Retinal pigment epithelial cell (primary cell): ENCODE results near the gene MAN1A2.
"Not testable (repeated sequence)": the region's sequence is repeated elsewhere in the genome, so short reads cannot be mapped to it uniquely, and the experiment has no call there.

Experiments
- DNase-seq: peaks from one replicate; pipeline ENCODE4 v3.0.0-alpha.2; 2010; ENCODE audit warnings: low read depth
- H3K4me3 ChIP-seq: 2 replicates; pipeline ENCODE4 v1.5.1; 2011; ENCODE audit warnings: mild to moderate bottlenecking, low read length, control low read depth, moderate library complexity
- TF ChIP-seq, protein P1 (sequence below): conservative IDR thresholded peaks from 2 replicates; pipeline ENCODE4 v1.5.1; 2011; ENCODE audit warnings: low read depth, low read length, control low read depth, inconsistent platforms

Gene MAN1A2

DNA sequence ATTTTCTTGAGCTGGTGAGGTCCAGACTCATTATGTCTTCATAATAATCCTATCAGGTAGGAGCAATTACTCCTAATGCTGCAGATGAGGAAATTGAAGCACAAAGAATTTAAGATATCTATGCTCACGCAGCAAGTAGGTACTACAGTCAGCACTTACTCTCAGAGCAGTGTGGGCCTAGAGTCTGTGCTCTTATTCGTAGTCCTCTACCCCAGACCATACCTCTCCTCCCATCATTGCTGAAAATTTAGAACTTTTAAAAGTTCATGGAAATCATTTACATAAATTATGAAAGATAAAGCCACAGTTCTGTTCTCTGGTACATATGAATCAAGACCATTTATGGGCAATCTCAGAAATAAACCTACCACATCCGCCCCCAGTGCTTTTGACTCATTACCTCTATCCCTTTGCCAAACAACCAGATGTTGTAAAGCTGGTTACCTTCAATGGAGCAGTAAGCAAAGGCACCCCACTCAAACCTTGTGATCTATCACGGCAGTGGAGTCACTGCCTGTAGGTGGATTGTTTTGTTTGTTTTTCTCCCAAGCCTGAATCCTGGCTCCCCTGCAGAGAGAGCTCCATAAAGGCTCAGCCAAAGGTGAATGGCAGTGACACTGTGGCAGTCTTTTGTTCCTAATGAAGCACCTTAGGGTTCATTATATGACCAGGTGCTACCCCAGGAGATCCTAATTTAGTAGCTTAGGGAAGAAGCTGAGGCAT lies 20.9 kb upstream of the MAN1A2 start:
- H3K4me3 ChIP-seq: no peak overlapping the region
- TF ChIP-seq, protein P1, sequence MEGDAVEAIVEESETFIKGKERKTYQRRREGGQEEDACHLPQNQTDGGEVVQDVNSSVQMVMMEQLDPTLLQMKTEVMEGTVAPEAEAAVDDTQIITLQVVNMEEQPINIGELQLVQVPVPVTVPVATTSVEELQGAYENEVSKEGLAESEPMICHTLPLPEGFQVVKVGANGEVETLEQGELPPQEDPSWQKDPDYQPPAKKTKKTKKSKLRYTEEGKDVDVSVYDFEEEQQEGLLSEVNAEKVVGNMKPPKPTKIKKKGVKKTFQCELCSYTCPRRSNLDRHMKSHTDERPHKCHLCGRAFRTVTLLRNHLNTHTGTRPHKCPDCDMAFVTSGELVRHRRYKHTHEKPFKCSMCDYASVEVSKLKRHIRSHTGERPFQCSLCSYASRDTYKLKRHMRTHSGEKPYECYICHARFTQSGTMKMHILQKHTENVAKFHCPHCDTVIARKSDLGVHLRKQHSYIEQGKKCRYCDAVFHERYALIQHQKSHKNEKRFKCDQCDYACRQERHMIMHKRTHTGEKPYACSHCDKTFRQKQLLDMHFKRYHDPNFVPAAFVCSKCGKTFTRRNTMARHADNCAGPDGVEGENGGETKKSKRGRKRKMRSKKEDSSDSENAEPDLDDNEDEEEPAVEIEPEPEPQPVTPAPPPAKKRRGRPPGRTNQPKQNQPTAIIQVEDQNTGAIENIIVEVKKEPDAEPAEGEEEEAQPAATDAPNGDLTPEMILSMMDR: no peak

DNA sequence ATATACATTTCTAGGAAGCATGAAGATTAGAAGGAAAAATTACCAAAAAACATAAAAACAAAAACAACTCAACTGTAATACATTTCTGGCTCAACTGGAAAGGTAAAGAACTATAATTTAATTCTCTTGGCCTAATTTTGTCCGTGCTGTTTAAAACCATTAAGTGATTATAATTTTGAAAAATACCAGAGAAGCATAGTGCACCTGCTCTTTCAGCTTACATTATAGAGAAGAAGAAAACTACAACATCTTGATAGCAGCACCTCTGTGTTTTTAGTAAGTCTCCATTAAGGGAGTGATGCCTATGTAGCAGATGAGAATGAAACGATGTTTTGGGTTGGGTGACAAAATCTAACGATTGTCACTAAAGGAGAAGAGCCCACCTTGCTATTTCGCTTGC lies 19.3 kb upstream of the MAN1A2 start:
- no peak overlapping the region for H3K4me3 ChIP-seq
- TF ChIP-seq, protein P1: no peak
- no peak for DNase-seq

More for the DNA sequence above, 20.9 kb upstream of the MAN1A2 start:
- DNase-seq: no peak

DNA sequence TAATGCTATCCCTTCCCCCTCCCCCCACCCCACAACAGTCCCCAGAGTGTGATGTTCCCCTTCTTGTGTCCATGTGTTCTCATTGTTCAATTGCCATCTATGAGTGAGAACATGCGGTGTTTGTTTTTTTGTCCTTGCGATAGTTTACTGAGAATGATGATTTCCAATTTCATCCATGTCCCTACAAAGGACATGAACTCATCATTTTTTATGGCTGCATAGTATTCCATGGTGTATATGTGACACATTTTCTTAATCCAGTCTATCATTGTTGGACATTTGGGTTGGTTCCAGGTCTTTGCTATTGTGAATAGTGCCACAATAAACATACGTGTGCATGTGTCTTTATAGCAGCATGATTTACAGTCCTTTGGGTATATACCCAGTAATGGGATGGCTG lies 14.6 kb upstream of the MAN1A2 start:
- H3K4me3 ChIP-seq, DNase-seq: not testable (repeated sequence)

DNA sequence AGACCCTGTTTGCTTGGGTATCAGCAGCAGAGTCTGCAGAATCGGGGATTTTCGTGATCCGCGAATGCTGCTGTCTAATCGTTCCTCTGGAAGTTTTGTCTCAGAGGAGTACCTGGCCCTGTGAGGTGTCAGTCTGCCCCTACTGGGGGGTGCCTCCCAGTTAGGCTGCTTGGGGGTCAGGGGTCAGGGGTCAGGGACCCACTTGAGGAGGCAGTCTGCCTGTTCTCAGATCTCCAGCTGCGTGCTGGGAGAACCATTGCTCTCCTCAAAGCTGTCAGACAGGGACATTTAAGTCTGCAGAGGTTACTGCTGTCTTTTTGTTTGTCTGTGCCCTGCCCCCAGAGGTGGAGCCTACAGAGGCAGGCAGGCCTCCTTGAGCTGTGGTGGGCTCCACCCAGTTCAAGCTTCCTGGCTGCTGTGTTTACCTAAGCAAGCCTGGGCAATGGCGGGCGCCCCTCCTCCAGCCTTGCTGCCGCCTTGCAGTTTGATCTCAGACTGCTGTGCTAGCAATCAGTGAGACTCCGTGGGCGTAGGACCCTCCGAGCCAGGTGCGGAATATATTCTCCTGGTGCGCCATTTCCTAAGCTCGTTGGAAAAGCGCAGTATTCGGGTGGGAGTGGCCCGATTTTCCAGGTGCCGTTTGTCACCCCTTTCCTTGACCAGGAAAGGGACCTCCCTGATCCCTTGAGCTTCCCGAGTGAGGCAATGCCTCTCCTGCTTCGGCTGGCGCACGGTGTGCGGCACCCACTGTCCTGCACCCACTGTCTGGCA lies 9.2 kb upstream of the MAN1A2 start:
- DNase-seq, H3K4me3 ChIP-seq: not testable (repeated sequence)

DNA sequence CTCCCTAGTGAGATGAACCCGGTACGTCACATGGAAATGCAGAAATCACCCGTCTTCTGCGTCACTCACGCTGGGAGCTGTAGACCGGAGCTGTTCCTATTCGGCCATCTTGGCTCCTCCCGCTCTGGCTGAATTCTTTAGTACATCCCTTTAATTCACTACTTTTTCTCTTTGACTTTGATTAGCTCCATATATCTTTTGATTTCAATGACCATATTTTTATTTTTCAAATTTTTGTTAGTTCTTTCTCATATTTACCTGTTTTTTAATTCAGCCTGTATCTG lies 8.7 kb upstream of the MAN1A2 start:
- DNase-seq, H3K4me3 ChIP-seq: not testable (repeated sequence)

DNA sequence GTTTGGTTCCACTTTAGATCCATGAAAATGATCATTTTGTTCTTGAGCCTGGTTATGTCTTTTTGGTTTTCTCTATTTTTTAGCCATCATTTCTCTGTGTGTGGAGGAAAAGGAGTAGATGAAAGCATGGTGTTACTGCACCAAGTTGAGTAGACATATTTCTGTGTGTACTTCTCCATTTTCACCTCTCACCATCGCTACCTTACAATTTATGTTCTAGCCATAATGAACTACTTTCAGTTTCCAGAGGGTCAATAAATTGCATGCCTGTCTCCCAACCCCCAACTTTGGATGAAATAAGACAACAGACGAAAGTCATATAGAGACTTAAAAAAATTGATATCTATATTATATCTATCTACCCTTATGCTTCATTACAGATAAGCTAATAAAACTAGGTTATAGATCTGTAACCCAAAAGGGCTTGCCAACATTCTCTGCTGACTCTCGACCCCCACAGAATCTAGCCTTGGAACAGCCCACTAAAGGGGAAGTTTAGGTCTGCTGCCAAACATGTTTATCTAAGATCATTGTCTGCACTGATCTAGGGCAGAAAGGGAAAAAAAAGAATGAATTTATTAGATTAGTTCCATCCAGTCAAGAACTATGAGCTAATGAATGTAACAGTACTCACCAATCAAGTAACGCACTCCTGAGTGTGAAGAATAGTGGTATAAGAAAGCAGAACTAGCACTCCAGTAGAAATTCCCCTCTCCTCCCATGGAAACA lies 7.5 kb upstream of the MAN1A2 start:
- no peak for DNase-seq
- TF ChIP-seq, protein P1: no peak
- H3K4me3 ChIP-seq: no peak overlapping the region

DNA sequence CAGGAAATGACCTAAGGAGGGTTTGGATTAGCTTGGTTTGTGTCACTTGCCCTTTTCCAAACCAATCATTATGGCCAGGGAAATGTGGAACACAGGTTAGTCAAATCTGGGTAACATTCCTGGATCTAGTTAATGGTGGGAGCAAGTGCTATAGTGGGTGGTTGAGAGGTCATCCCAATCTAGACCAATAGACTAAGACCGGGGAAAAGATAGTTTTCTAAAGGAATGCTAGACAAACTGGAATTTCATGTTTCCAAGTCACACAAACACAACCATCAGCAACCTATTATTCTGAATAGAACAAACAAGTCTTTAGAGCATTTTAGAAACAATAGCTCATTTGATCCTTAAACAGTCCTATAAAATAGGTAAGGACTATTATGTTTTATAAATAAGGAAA lies 4.3 kb upstream of the MAN1A2 start:
- H3K4me3 ChIP-seq: no peak overlapping the region
- TF ChIP-seq, protein P1: no peak
- DNase-seq: no peak

DNA sequence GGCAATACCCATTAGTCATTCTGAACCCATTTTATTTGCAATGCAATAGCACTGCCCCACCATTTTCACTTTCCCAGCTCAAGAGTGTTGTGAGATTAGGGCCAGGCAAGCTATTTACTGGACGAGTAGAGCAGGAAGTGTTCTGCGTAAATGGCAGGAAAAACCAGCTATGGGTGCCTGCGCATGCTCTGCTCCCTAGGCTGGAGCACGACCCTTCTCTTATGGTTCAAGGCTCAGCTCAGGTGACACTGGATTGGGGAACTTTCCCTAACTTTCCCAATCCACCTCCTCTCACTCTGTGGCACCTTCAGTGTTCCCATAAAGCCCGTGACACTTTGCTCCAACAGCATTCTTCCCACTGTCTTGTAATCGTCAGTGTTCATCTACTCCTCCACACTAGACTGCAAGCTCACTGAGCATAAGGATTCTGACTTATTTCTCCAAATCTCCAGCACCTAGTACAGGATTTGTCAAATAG lies 3.6 kb upstream of the MAN1A2 start:
- no peak for DNase-seq
- no peak overlapping the region for H3K4me3 ChIP-seq
- TF ChIP-seq, protein P1: no peak
